HG03442 (cell line): ENCODE results near the gene DOK1.

Source experiments
- ATAC-seq: cut with Tn5 transposase; IDR thresholded peaks from one replicate; pipeline ENCODE4 v1.9.1; 2021; ENCODE audit warnings: mild to moderate bottlenecking, moderate library complexity; ENCODE audit not compliant: unreplicated experiment

The DOK1 gene

DNA sequence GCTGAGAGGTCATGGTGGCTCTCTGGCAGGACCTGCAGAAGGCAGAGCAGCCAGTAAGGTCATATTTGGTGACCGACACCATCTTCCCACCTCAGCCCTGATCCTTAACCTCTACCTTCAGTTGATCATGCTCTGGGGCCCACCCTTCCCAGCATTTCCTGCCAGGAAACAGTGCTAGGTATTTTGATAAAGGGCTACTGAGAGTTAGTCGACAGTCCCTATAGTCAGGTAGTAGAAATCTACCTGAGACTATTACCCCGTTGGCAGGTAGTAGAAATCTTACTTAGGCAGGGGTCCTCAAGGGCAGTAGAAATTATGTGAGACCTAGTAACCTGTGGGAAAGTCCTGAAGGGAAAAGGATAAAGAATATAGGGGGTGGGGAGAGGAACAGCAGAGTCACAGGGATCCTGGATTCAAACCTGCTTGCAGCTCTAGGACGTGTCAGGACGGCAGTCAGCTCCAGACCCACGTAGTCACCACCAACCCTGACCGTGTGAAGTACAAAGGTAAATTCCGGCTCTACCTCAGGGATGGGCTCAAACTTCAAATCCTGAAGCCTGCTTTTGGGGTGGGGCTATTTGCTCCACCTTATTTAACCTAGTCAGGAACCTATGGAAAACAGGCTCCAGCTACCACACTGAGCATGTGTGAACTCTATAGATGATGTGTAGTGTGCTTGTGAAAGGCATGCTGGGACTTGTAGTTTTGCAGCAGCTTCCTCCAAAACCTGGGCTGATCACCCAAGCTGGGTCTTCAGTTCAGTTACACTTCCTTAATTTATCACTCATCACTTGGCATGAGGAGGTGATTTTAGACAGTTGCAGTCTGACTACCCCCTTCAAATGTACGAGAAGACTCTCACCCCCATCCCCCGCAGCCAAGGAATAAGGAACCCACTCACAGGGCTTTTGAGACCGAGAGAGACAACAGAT, 28.5 kb upstream of the DOK1 start, which contains the start of gene DQX1:
DQX1 (minus strand) TSS at position 515 of the 932 bp plus-strand sequence; CDS start at position 13, 502 bp downstream.
- ATAC-seq = no peak

DNA sequence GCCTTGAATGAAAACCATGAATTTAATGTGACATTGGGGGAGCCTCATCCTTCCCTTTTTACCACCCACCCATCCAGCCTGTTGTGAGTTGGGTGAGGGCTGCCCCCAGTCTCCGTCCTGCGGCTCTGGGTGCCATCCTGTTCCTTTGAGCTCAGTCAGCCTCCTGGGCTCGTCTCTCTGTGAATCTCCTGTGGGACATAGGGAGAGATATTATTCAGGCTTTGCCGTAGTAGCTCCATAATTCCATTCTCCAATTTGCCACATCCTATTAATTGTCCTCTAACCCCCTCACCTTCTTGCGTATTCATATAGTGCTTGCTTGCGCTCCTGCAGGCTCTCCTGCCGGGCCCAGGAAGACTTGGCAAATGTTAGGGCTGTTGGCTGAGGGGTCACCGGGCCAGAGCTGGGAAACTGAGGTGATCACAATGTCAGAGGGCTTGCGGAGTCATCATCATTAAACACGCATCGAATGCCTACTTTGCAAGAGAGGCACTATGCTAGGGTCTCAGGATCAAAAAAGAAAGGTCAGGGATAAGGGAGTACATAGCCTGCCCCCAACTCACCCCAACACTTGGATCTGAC, 27.8 kb upstream of the DOK1 start:
- no peak for ATAC-seq

DNA sequence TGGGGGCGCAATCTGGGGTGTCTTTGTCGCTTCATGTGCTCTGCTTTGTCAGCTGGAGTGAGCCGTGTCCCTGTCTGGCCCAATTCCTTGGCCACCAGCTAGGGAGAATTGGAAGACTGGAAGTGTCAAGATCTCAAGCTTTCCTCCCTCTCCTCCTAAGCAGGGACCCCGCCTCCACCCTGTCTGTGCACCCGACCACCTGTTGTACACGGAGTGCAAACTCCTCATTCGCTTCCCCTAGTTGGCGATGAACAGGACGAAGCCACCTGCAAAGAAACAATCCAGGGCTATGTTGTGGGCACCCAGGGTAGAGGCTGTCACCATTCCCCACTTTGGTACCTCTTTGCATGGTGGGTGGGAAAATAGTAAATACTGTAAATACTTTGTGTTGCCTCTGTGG, 26.8 kb upstream of the DOK1 start:
- ATAC-seq = no peak

DNA sequence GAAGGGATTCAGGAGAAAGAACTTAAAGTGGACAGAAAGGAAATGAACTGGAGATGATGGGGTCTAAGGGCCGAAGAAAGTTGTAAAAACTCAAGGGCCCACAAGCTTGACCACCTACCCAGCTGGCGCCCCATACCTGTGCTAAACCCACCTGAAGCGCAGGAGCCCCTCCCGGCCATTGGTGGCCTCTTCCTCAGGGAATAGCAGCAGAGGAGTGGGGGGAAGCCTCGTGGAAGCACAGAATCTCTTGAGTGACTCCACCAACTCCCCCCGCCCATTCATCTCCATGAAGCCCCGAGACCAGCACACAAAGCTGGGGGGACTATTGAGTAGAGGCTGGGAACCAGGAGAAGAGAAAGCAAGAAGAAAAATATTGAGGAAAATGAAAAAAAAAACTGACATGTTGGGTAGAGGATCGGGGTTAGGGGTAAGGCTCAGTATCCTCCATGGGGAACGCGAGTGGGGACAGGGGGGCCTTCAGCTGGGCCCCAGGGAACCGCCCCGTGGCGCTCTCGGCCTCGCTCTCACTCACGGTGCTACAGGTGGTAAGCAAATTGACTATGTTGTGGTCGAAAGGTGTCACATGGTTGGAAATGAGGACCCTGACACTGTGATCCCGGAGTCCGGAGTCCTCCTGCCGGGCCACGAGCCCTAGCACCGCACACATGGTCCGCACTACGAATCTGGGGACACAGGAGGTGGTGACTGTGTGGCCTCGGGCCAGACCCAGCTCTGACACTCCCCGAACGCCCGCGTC, 25.7 kb upstream of the DOK1 start:
- ATAC-seq = peak; percentile 5

DNA sequence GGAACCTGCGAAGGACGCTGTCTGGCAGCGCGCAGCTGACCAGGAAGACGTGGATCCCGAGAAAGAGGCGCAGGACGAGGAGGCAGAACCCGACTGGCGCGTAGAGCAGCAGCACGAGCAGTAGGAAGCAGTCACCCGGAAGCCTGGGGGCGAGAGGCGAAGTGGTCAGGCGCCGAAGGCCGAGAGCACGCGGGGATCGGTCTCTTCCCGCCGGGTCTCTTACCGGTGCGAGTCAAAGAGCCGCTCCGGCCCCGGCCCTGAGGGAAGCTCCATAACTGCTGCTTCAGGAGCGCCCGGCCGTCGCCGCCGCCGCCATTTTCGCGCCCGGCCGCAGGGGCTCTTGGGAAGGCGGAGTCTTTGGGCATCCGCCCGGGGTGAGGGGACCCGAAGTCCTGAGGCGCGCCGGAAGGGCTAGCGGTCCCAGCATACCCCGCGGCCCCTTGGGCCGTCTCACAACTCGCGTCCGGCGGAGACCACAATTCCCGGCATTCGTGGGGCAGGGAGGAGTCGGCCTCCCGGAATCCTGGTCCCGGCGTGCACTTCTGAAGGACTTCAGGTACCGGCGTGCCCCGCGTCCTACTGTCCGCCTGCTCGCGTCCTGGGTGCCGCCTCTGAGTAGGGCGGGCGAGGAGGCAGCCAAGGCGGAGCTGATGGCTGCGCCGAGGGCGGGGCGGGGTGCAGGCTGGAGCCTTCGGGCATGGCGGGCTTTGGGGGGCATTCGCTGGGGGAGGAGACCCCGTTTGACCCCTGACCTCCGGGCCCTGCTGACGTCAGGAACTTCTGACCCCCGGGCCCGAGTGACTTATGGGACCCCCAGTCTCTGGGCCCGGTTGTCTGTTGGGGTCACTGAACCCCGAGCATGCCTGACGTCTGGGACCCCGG, 24.9 kb upstream of the DOK1 start, which contains the start of the genes AUP1 and HTRA2:
AUP1 (minus strand) TSS at position 350 of the 882 bp plus-strand sequence; CDS start at position 273, 77 bp downstream.
HTRA2 (plus strand) TSS at position 577 of the 882 bp plus-strand sequence; CDS start at position 651, 74 bp downstream.
- ATAC-seq = peak; percentile 78

DNA sequence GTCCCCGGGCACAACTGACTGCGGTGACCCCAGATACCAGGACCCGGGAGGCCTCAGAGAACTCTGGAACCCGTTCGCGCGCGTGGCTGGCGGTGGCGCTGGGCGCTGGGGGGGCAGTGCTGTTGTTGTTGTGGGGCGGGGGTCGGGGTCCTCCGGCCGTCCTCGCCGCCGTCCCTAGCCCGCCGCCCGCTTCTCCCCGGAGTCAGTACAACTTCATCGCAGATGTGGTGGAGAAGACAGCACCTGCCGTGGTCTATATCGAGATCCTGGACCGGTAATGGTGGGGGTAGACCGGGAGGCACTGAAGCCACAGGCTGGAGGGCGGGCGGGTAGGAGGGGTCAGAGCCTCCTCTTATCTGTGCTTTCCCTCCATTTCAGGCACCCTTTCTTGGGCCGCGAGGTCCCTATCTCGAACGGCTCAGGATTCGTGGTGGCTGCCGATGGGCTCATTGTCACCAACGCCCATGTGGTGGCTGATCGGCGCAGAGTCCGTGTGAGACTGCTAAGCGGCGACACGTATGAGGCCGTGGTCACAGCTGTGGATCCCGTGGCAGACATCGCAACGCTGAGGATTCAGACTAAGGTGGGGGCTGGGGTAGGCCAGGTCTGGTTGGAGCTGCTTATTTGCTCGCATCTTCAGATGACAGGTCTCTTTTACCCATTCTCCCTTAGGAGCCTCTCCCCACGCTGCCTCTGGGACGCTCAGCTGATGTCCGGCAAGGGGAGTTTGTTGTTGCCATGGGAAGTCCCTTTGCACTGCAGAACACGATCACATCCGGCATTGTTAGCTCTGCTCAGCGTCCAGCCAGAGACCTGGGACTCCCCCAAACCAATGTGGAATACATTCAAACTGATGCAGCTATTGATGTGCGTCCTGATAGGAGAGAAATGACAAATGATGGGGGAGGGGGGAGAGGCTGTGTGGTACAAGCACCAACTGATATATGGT, 24.0 kb upstream of the DOK1 start:
- ATAC-seq = peak; percentile 24

DNA sequence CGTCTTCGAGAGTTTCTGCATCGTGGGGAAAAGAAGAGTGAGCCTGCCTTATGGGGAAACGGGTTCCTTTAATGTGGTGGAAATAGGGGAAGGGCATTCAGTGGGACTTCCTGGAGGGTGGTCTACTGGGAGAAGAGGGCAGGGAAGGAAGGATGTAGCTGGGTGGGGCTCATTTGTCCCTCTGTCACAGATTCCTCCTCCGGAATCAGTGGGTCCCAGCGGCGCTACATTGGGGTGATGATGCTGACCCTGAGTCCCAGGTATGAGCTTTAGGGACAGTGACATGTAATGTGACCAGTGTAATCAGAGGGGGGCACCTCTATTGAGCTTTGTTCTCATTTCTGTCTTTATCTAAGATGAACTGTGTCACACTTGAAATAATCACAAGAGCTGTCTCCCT, 22.9 kb upstream of the DOK1 start:
- ATAC-seq = no peak

DNA sequence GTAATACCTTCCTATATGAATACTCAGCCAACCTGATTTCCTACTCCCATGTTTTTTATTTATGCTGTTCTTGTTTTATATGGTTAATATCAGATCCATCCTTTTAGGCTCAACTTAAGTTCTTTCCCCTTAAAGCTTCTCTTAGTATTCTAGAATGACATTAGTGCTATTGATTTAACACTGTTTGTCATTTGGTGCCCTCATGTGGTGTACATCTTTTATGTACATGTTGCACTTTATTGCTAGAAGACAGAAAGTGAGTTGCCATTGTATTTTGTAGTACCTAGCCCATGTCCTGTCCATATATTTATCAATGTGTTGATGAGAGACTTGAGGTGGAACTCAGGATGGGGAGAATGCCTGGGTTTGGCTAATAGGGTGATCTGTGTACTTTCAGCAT, 22.3 kb upstream of the DOK1 start:
- ATAC-seq = no peak

DNA sequence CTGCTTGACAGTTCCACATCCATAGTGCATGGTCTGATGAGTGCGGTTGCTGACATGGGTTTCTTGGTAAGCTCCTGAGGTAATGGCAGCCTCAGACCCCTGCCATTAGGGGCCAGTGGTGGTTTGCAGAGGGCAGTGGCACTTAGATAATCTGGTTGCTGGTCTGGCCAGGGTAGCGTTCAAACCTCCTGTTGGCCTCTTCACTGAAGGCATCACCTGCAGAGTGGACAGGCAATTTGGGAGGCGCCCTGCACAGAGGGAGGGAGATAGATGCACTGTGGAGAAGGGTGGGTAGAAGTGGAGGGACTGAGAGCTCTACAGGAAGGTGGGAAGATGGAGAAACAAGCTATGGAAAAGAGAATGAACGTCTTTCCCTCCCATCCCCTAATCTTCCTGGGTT, 21.1 kb upstream of the DOK1 start:
- ATAC-seq = no peak

DNA sequence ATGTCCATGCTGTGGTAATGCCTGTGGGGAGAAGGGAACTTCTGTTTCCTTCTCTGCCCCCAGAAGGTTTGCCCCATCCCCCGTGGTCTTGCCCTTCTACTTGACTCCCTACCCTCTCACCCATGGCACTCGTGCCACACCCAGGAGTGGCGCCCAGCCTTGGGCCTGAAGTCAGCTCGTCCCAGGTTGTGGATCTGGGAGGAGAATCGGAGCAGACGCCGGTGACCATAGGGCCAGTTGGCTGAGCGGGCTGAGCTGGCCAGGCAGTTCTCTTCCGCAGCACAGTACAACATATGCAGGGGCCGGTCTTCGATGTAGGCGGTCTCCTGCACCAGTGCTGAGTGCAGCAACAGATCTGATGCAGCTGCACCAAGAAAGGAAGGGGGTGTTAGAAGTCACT, 20.1 kb upstream of the DOK1 start:
- ATAC-seq = no peak

DNA sequence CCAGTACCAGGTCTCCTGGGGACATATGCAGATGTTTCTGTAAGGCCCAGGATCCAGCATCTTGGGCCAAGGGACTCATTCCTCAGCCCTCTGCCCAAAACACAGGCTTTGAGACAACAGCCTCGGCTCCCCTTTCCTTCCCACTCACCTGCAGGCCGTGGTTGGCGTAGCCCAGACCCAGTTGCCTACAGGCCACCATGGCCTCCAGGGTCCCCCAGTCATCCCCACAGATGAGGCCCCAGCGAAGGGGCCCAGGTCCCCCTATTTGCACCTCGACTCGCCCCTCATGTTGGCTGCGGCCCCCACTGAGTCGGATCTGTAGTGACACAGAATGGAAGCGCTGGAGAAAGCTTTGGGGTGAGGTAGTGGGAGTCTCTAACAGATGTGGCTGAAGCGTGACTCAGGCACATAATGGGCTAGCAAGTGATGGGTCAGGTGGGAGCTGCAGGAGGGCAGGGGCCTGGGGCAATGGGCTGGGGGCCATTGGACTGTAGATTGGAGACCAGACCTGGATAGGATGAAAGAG, 19.0 kb upstream of the DOK1 start:
- ATAC-seq = no peak

DNA sequence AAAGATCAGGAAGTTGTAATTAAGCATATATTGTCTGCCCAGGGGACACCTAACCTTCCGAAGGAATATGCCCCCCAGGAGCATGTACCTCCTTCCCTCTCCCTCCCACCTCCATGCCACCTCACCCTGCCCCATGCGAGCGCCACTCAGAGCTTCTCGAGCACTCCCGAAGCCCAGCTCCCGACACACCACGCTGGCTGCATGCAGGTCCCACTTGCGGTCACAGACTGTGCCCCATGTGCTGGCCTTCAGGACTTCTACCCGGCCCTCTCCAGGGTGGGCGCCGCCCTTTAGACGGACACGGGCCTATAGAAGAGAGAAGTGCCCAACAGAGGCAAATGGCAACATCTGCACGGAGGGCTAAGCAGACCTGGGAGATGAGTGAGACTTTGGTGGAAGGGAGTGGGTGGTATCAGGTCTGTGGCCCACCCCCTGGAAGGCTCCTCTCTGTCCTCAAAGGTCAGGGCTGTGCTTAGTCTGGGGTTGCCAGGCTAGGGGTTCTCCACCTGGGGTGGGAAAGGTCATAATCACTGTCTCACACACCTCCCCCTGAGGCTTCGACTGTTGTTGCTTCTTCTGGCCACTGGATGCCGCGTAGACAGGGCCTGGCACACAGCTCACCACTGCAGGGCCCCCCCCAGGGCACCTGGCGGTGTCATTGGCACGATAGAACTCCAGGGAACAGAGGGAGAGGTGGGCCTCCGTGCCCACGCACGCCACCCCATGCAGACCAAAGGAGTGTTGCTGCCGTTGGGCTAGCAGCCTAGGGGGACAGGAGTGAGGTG, 18.2 kb upstream of the DOK1 start:
- ATAC-seq = no peak

DNA sequence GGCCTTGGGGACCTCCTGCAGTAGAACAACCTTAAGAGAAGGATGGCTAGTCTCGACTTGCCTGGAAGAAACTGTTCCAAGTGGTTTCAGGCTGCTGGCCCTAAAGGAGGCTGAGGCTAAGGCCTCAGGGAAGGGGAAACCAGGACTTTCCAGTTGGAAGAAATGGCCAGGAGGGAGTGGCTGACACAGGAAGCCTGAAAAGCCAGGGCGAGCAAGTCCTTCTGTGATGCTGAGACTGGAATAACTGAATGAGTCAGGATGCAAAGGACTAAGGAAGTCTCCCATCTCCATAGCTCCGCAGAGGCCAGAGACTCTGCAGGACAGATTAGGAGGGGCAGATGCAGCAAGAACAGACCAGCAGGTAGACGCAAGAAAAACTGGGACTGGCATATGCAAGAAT, 17.4 kb upstream of the DOK1 start:
- ATAC-seq = no peak

DNA sequence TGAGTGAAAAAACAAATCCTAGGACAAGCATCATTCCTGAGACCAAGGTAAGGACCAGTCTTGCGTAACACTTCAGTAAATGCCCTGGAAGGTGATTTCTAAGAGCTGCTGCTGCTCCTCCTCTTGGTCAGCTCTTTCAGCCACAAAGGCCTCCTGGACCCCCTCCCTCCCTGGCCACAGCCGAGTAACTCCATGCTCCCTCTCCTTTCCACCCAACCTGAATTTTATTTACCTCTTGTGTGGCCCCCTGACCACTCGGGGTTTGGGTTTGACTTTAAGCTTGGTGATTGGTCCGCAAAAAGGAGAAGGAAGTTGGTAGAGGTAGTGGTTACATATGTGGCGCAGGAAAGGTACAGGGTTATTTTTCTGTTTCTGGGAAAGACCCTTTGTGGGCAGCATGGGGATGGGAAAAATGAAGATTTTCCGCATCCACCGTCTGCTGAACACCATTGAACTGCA, 15.6 kb upstream of the DOK1 start:
- ATAC-seq = no peak

DNA sequence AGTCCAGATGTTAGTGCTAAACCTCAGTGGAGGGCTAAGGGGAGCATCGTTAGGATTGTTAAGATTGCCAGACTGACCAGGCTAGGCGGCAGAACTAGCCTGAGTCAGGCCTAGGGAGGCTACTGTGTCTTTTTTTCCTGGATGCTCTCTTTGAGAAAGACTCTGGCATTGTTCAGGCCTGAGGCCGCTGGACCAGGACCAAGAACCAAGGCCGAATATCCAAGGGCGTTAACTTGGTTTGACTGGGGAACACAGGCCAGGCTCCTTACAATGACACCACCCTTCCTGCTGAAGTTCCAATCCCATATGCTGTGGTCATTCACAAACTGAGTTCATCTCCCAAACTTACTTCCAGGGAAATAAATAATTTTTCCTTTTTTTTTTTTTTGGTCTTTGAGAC, 14.2 kb upstream of the DOK1 start:
- no peak for ATAC-seq

DNA sequence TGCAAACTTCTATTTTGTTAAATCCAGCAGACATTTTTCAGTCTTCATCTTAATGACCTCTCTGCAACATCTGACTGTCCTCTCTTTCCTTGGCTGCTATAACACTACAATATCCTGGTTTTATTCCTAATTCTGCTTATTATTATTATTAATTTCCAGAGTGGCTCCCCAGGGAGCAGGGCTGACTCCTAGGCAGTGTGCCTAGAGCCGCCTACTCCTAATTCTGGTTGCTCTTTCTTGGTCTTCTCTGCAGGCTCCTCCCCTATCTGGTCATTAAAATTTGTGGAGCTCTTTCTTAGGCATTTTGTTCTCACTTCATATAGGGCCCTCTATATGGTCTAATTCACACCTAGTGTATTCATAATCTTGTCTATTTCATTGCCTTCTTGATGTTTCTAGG, 11.5 kb upstream of the DOK1 start:
- no peak for ATAC-seq

DNA sequence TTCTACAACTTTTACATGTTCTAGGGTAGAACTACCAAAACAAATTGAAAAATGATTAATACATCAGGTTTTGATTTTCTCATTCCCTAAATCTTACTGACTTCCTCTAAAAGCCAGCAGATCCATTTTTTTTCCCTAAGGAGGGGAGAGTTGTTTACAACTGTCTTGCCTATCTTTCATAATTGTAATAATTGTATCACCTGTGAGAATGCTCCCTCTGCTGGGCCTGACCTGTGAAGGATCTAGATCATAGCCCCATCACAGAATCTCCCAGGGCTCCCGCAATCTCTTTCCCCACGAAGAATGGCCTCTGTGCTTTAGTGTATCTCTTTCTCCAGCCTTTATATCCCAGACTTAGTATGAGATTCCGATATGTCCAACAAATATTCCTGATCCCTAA, 9.9 kb upstream of the DOK1 start:
- ATAC-seq = no peak

DNA sequence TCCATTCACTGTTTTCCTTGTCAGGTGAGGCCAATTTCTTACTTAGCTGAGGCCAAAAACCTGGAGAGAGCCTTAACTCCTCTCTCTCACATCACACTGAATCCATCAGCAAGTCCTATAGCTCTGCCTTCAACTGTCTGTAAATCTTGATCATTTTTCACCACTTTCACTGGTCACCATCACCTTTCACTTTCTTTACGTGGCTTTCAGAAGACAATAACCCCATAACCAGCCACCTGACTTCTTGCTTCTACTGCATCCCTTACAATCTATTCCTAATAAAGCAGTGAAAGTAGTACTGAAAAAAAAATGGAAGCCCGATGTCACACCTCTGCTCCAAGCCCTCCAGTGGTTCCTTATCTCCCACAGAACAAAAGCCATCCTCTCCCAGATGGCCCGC, 8.5 kb upstream of the DOK1 start:
- ATAC-seq = no peak
